Tibial nerve (tissue), 3 donors: ENCODE data around the gene ZNF280B.

Source experiments
- CTCF ChIP-seq, 5 experiments: fragments of 200-600 bp in 3 of 5; fragments of 450-650 bp in 2 of 5; sonication (generic) in 3 of 5; IDR thresholded peaks; one replicate each; pipeline ENCODE4 v1.5.1; 2016 to 2019; ENCODE audit warnings: antibody characterized with exemption in 5 of 5, mild to moderate bottlenecking in 3 of 5, moderate library complexity in 2 of 5
- POLR2A ChIP-seq, 2 donors: fragments of 450-650 bp; IDR thresholded peaks; one replicate each; pipeline ENCODE4 v1.6.1; 2017; ENCODE audit warnings: antibody characterized with exemption in 2 of 2, mild to moderate bottlenecking in 2 of 2, moderate library complexity in 2 of 2

DNA sequence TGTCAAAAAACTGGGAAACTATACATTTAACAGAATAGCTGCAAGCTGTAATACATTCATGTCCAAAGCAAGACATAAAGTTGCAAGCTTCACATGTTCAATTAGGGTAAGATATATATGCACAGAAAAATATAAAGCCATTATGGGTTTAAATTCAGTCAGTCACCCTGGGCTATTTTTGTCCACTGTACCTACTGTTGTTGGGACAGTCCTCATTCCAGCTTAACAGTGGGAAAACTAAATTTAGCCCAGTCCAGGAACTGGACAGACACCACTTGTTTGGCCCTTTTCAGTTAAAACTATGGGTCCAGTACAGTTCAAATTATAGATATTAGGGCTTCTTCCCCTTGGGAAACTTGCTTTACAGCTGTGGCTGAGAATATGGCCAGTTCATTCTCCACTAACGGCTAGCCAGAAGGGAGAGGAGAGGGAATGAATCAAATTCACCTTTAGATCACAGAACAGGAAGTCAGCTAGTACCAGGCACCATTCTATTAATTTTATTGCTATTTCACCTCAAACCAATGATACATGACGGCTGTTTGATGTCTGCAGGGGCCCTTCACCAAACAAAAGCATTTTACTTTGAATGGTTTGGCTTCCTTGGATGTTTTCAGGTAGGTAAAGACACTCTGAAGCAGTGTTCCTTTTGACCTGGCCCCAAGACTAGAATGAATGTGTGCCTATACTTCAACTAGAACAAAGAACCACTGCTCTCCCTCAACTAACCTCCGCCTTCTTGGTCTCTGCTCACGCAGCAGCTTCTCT, 22.2 kb downstream of the ZNF280B start:
- TF ChIP-seq CTCF (IDR thresholded peaks at IDR 0.05), result no peak
- no peak for TF ChIP-seq POLR2A (IDR thresholded peaks at IDR 0.05)
